ENCODE data around the gene KIF14. TPM values are rescaled to one million over a fixed set of nuclear protein-coding genes. Genes with fewer than 3 reads are reported as not detected.
A peak's percentile ranks its signal among the peaks of the same experiment; 100 is the strongest.

Gene KIF14
- total and polyA plus RNA-seq, 2 experiments from 2014 or later = 13.3 to 23.2 TPM

GRCh38 chr1:200535605-200536004, 84.9 kb downstream of the KIF14 start (continued):
- TF ChIP-seq, protein P1, sequence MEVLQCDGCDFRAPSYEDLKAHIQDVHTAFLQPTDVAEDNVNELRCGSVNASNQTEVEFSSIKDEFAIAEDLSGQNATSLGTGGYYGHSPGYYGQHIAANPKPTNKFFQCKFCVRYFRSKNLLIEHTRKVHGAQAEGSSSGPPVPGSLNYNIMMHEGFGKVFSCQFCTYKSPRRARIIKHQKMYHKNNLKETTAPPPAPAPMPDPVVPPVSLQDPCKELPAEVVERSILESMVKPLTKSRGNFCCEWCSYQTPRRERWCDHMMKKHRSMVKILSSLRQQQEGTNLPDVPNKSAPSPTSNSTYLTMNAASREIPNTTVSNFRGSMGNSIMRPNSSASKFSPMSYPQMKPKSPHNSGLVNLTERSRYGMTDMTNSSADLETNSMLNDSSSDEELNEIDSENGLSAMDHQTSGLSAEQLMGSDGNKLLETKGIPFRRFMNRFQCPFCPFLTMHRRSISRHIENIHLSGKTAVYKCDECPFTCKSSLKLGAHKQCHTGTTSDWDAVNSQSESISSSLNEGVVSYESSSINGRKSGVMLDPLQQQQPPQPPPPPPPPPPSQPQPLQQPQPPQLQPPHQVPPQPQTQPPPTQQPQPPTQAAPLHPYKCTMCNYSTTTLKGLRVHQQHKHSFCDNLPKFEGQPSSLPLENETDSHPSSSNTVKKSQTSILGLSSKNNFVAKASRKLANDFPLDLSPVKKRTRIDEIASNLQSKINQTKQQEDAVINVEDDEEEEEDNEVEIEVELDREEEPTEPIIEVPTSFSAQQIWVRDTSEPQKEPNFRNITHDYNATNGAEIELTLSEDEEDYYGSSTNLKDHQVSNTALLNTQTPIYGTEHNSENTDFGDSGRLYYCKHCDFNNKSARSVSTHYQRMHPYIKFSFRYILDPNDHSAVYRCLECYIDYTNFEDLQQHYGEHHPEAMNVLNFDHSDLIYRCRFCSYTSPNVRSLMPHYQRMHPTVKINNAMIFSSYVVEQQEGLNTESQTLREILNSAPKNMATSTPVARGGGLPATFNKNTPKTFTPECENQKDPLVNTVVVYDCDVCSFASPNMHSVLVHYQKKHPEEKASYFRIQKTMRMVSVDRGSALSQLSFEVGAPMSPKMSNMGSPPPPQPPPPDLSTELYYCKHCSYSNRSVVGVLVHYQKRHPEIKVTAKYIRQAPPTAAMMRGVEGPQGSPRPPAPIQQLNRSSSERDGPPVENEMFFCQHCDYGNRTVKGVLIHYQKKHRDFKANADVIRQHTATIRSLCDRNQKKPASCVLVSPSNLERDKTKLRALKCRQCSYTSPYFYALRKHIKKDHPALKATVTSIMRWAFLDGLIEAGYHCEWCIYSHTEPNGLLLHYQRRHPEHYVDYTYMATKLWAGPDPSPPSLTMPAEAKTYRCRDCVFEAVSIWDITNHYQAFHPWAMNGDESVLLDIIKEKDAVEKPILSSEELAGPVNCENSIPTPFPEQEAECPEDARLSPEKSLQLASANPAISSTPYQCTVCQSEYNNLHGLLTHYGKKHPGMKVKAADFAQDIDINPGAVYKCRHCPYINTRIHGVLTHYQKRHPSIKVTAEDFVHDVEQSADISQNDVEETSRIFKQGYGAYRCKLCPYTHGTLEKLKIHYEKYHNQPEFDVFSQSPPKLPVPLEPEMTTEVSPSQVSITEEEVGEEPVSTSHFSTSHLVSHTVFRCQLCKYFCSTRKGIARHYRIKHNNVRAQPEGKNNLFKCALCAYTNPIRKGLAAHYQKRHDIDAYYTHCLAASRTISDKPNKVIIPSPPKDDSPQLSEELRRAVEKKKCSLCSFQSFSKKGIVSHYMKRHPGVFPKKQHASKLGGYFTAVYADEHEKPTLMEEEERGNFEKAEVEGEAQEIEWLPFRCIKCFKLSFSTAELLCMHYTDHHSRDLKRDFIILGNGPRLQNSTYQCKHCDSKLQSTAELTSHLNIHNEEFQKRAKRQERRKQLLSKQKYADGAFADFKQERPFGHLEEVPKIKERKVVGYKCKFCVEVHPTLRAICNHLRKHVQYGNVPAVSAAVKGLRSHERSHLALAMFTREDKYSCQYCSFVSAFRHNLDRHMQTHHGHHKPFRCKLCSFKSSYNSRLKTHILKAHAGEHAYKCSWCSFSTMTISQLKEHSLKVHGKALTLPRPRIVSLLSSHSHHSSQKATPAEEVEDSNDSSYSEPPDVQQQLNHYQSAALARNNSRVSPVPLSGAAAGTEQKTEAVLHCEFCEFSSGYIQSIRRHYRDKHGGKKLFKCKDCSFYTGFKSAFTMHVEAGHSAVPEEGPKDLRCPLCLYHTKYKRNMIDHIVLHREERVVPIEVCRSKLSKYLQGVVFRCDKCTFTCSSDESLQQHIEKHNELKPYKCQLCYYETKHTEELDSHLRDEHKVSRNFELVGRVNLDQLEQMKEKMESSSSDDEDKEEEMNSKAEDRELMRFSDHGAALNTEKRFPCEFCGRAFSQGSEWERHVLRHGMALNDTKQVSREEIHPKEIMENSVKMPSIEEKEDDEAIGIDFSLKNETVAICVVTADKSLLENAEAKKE (CRISPR knock-in tag; IDR thresholded peaks at IDR 0.05) = no peak
- TF ChIP-seq POLR2AphosphoS5 (IDR thresholded peaks at IDR 0.05; ENCODE audit: low read depth) = no peak

GRCh38 chr1:200530623-200531261, 89.8 kb downstream of the KIF14 start:
- Mint-ChIP-seq H3K4me1 (peaks cover 22% of the 10 kb centered on the region), H3K27ac (no peak overlapping the region), H3K4me3 (no peak overlapping the region), H3K9me3 (no peaks in the 10 kb centered on the region), H3K36me3 (ENCODE audit: low read depth) (no peaks in the 10 kb centered on the region), H3K27me3 (ENCODE audit: insufficient read depth, low read depth, poor library complexity) (peaks cover 8% of the 10 kb centered on the region)
- H3K36me3 ChIP-seq (ENCODE audit: insufficient read depth) = no peaks in the 10 kb centered on the region
- H3K4me2 ChIP-seq = no peak overlapping the region
- no peaks in the 10 kb centered on the region for H3K9me2 ChIP-seq (ENCODE audit: insufficient read depth)
- H3K4me3 ChIP-seq = no peak overlapping the region
- DNase-seq (ENCODE audit: low spot score) (no peak), ATAC-seq (peak; percentile 63; the same call in 2 of the 3 replicates)
- H4K20me1 ChIP-seq (replicated peaks; ENCODE audit: insufficient read depth) = no peaks in the 10 kb centered on the region
- H3F3A ChIP-seq (replicated peaks; ENCODE audit: low read depth) = no peaks in the 10 kb centered on the region
- H3K79me2 ChIP-seq (replicated peaks; ENCODE audit: insufficient read depth) = no peaks in the 10 kb centered on the region
- H3K27ac ChIP-seq (ENCODE audit: low read depth) = no peak overlapping the region
- H2AFZ ChIP-seq = peak overlapping the region; percentile 93
- no peaks in the 10 kb centered on the region for H3K27me3 ChIP-seq (ENCODE audit: insufficient read depth)
- no peaks in the 10 kb centered on the region for H3K4me1 ChIP-seq (ENCODE audit: insufficient read depth)
- no peak for TF ChIP-seq EZH2phosphoT487 (IDR thresholded peaks at IDR 0.05; ENCODE audit: unreplicated experiment)
- TF ChIP-seq CREB1 (CRISPR knock-in tag; IDR thresholded peaks at IDR 0.05; ENCODE audit: low read depth) = no peak
- TF ChIP-seq POLR2AphosphoS5 (IDR thresholded peaks at IDR 0.05; ENCODE audit: low read depth) = no peak
- TF ChIP-seq STAT1 (IDR thresholded peaks at IDR 0.05; ENCODE audit: unreplicated experiment) = no peak
- no peak for TF ChIP-seq EZH2 (IDR thresholded peaks at IDR 0.05; ENCODE audit: low read depth, unreplicated experiment)
- no peak for TF ChIP-seq ZNF114 (CRISPR knock-in tag; IDR thresholded peaks at IDR 0.05)
- no peak for TF ChIP-seq JUNB (IDR thresholded peaks at IDR 0.05; ENCODE audit: unreplicated experiment)
- TF ChIP-seq REST (IDR thresholded peaks at IDR 0.05; ENCODE audit: unreplicated experiment) = no peak
- TF ChIP-seq NANOG (IDR thresholded peaks at IDR 0.05; ENCODE audit: borderline replicate concordance) = no peak
- TF ChIP-seq CTCF (conservative IDR thresholded peaks at IDR 0.05; ENCODE audit: low read depth in 2 of 2) = no peak
- TF ChIP-seq, protein P2, sequence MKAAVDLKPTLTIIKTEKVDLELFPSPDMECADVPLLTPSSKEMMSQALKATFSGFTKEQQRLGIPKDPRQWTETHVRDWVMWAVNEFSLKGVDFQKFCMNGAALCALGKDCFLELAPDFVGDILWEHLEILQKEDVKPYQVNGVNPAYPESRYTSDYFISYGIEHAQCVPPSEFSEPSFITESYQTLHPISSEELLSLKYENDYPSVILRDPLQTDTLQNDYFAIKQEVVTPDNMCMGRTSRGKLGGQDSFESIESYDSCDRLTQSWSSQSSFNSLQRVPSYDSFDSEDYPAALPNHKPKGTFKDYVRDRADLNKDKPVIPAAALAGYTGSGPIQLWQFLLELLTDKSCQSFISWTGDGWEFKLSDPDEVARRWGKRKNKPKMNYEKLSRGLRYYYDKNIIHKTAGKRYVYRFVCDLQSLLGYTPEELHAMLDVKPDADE (IDR thresholded peaks at IDR 0.05) = no peak

Data from GM23338 (cell line).